Measurements from ENCODE around the gene PLPP3.
"Not testable (repeated sequence)": the region's sequence is repeated elsewhere in the genome, so short reads cannot be mapped to it uniquely, and the experiment has no call there.

Gene PLPP3

DNA sequence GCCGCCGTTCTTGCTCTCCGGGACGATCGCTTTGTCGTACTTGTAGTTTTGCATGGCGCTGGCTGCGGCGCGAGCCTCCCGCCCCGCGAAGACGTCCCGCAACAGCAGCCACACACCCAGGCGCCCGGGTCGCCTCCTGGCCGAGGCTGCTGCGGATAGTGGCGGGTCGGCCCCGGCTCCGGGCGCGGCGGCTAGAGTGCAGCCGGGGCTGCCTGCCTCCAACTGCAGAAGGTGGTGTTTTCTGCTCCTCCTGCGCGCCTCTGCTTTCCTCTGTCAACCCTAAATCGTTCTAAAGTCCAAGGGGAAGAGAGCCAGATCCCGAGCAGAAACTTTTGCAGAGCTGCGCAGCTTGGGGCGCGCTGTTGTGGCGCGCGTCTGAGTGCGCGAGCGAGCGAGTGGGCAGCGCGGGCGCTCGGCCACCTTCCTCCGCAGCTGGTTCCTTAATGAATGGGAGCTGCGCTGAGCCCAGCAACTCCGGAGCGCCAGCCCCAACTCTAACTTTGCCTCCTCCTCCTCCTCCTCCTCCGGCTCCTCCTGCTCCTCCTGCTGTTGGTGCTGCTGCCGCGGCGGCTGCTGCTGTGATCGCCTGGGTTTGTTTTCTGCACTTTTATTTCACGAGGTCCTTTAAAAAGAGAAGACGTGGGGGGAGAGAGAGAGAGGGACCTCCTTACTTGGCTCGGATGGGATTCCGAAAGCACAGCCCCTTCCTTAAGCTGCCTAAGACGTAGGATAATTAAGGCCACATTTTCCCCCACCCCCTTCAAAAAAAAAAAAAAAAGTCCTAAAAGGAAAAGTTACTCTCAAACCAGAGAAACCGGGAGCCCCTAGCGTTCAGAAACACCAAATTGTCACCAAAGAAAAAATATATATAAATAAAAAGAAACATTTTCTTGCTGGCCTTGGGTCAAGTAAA lies at the start of gene PLPP3:
TSS of gene PLPP3 (minus strand) at position 601 of the 913 bp plus-strand sequence. CDS start at position 54, 547 bp downstream.
- H3K27me3 ChIP-seq (ENCODE audit: control insufficient read depth, insufficient read depth, low read length), result no peaks in the 10 kb centered on the region
- no peak within 1 kb of the TSS for H3K27ac ChIP-seq (ENCODE audit: low read length)
- peak within 1 kb of the TSS; percentile 83 for H3K9ac ChIP-seq (ENCODE audit: low read length)
- H3K9me3 ChIP-seq (ENCODE audit: control insufficient read depth, low read depth, low read length), result no peaks in the 10 kb centered on the region
- H3K36me3 ChIP-seq (ENCODE audit: control insufficient read depth, low read depth, low read length), result no peaks in the 10 kb centered on the region
- H3K4me3 ChIP-seq (ENCODE audit: low read length), result peak within 1 kb of the TSS; percentile 90
- H3K4me1 ChIP-seq (ENCODE audit: control insufficient read depth, low read depth, low read length), result peaks cover 36% of the 10 kb centered on the region

GRCh38 chr1:56627636-56628039 lies 48.3 kb upstream of the PLPP3 start:
- Histone ChIP-seq H3K4me1 (ENCODE audit: control insufficient read depth, low read depth, low read length) (peaks cover 7% of the 10 kb centered on the region), H3K4me3 (ENCODE audit: low read length) (no peak overlapping the region), H3K9ac (ENCODE audit: low read length) (no peak overlapping the region), H3K9me3 (ENCODE audit: control insufficient read depth, low read depth, low read length) (no peaks in the 10 kb centered on the region), H3K27me3 (ENCODE audit: control insufficient read depth, insufficient read depth, low read length) (no peaks in the 10 kb centered on the region), H3K27ac (ENCODE audit: low read length) (no peak overlapping the region), H3K36me3 (ENCODE audit: control insufficient read depth, low read depth, low read length) (no peaks in the 10 kb centered on the region)

DNA sequence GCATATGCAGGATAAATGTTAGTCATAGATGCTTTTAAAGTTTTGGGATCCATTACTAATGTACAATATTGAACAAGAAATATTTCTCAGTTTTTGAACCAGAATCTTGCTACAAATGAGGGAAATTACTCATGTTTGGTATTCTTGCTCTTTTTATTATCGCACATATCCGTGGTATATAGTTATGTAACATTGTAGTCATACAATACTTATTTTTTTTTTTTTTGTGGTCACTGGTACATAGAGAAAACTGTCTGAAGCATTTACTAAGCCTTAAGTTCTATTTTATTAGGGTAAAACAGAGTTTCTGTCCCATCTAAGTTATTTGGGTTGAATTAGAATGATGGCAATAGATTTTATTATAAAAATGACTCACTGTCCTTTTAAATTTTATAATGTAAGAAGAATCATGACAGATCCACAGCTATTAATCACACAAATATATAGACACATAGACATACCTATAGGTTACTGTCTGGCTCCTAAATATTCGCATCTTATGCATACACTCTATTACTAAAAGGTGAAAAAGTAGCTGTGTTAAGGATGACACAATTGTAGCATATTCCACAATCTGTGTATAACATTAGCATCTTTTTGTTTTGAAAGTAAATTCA lies 47.8 kb upstream of the PLPP3 start:
- Histone ChIP-seq H3K27ac (ENCODE audit: low read length) (no peak overlapping the region), H3K4me3 (ENCODE audit: low read length) (no peak overlapping the region), H3K4me1 (ENCODE audit: control insufficient read depth, low read depth, low read length) (peaks cover 7% of the 10 kb centered on the region), H3K9me3 (ENCODE audit: control insufficient read depth, low read depth, low read length) (no peaks in the 10 kb centered on the region), H3K36me3 (ENCODE audit: control insufficient read depth, low read depth, low read length) (no peaks in the 10 kb centered on the region), H3K27me3 (ENCODE audit: control insufficient read depth, insufficient read depth, low read length) (no peaks in the 10 kb centered on the region), H3K9ac (ENCODE audit: low read length) (no peak overlapping the region)

GRCh38 chr1:56626546-56626945 lies 47.2 kb upstream of the PLPP3 start:
- Histone ChIP-seq H3K4me3 (ENCODE audit: low read length) (no peak overlapping the region), H3K27me3 (ENCODE audit: control insufficient read depth, insufficient read depth, low read length) (no peaks in the 10 kb centered on the region), H3K27ac (ENCODE audit: low read length) (no peak overlapping the region), H3K36me3 (ENCODE audit: control insufficient read depth, low read depth, low read length) (no peaks in the 10 kb centered on the region), H3K9me3 (ENCODE audit: control insufficient read depth, low read depth, low read length) (no peaks in the 10 kb centered on the region), H3K4me1 (ENCODE audit: control insufficient read depth, low read depth, low read length) (peaks cover 7% of the 10 kb centered on the region), H3K9ac (ENCODE audit: low read length) (no peak overlapping the region)

- Histone ChIP-seq H3K27ac (ENCODE audit: low read length) (no peak overlapping the region), H3K27me3 (ENCODE audit: control insufficient read depth, insufficient read depth, low read length) (no peaks in the 10 kb centered on the region), H3K36me3 (ENCODE audit: control insufficient read depth, low read depth, low read length) (no peaks in the 10 kb centered on the region), H3K4me3 (ENCODE audit: low read length) (no peak overlapping the region), H3K9ac (ENCODE audit: low read length) (no peak overlapping the region), H3K9me3 (ENCODE audit: control insufficient read depth, low read depth, low read length) (no peaks in the 10 kb centered on the region), H3K4me1 (ENCODE audit: control insufficient read depth, low read depth, low read length) (peaks cover 7% of the 10 kb centered on the region)
Measured at GRCh38 chr1:56625819-56626440, 46.6 kb upstream of the PLPP3 start.

- H3K27ac ChIP-seq (ENCODE audit: low read length), result no peak overlapping the region
- no peaks in the 10 kb centered on the region for H3K27me3 ChIP-seq (ENCODE audit: control insufficient read depth, insufficient read depth, low read length)
- no peaks in the 10 kb centered on the region for H3K4me1 ChIP-seq (ENCODE audit: control insufficient read depth, low read depth, low read length)
- no peaks in the 10 kb centered on the region for H3K36me3 ChIP-seq (ENCODE audit: control insufficient read depth, low read depth, low read length)
- no peak overlapping the region for H3K9ac ChIP-seq (ENCODE audit: low read length)
- no peaks in the 10 kb centered on the region for H3K9me3 ChIP-seq (ENCODE audit: control insufficient read depth, low read depth, low read length)
- no peak overlapping the region for H3K4me3 ChIP-seq (ENCODE audit: low read length)
Measured at GRCh38 chr1:56617141-56617540, 37.8 kb upstream of the PLPP3 start.

- H3K4me1 ChIP-seq (ENCODE audit: control insufficient read depth, low read depth, low read length); H3K9ac ChIP-seq (ENCODE audit: low read length); H3K9me3 ChIP-seq (ENCODE audit: control insufficient read depth, low read depth, low read length); H3K36me3 ChIP-seq (ENCODE audit: control insufficient read depth, low read depth, low read length); H3K27ac ChIP-seq (ENCODE audit: low read length); H3K27me3 ChIP-seq (ENCODE audit: control insufficient read depth, insufficient read depth, low read length); H3K4me3 ChIP-seq (ENCODE audit: low read length): not testable (repeated sequence)
Measured at GRCh38 chr1:56610770-56611169, 31.4 kb upstream of the PLPP3 start.

DNA sequence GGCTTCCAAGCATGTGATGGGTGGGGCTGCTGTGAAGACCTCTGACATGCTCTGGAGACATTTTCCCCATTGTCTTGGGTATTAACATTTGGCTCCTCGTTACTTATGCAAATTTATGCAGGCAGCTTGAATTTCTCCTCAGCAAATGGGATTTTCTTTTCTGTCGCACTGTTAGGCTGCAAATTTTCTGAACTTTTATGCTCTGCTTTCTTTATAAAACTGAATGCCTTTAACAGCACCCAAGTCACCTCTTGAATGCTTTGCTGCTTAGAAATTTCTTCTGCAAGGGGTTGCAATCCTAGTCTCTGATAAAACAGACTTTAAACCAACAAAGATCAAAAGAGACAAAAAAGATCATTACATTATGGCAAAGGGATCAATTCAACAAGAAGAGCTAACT lies 30.7 kb upstream of the PLPP3 start:
- H3K27me3 ChIP-seq (ENCODE audit: control insufficient read depth, insufficient read depth, low read length); H3K4me3 ChIP-seq (ENCODE audit: low read length); H3K36me3 ChIP-seq (ENCODE audit: control insufficient read depth, low read depth, low read length); H3K4me1 ChIP-seq (ENCODE audit: control insufficient read depth, low read depth, low read length); H3K9ac ChIP-seq (ENCODE audit: low read length); H3K9me3 ChIP-seq (ENCODE audit: control insufficient read depth, low read depth, low read length); H3K27ac ChIP-seq (ENCODE audit: low read length): not testable (repeated sequence)

DNA sequence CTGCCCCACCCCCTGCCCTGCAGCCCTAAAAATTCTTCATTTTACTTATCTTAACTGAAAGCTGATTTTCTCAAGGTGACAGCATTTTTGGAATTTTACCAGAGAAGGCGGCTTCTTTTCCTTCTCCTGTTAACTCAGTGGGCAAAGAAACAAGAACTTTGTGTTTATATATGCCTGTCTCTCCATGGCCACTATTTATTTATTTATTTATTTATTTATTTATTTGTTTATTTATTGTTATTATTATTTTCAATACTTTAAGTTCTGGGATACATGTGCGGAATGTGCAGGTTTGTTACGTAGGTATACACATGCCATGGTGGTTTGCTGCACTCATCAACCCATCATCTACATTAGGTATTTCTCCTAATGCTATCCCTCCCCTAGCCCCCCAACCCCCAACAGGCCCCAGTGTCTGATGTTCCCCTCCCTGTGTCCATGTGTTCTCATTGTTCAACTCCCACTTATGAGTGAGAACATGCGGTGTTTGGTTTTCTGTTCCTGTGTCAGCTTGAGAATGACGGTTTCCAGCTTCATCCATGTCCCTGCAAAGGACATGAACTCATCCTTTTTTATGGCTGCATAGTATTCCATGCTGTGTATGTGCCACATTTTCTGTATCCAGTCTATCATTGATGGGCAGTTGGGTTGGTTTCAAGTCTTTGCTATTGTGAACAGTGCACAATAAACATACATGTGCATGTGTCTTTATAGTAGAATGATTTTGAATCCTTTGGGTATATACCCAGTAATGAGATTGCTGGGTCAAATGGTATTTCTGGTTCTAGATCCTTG lies 16.2 kb upstream of the PLPP3 start:
- H3K36me3 ChIP-seq (ENCODE audit: control insufficient read depth, low read depth, low read length); H3K9me3 ChIP-seq (ENCODE audit: control insufficient read depth, low read depth, low read length); H3K9ac ChIP-seq (ENCODE audit: low read length); H3K4me3 ChIP-seq (ENCODE audit: low read length); H3K27ac ChIP-seq (ENCODE audit: low read length); H3K27me3 ChIP-seq (ENCODE audit: control insufficient read depth, insufficient read depth, low read length); H3K4me1 ChIP-seq (ENCODE audit: control insufficient read depth, low read depth, low read length): not testable (repeated sequence)

GRCh38 chr1:56591909-56592308 lies 12.5 kb upstream of the PLPP3 start:
- no peak overlapping the region for H3K4me3 ChIP-seq (ENCODE audit: low read length)
- no peaks in the 10 kb centered on the region for H3K36me3 ChIP-seq (ENCODE audit: control insufficient read depth, low read depth, low read length)
- no peak overlapping the region for H3K9ac ChIP-seq (ENCODE audit: low read length)

GRCh38 chr1:56590520-56591011 lies 11.2 kb upstream of the PLPP3 start:
- H3K4me3 ChIP-seq (ENCODE audit: low read length), result no peak overlapping the region
- no peaks in the 10 kb centered on the region for H3K27me3 ChIP-seq (ENCODE audit: control insufficient read depth, insufficient read depth, low read length)
- no peaks in the 10 kb centered on the region for H3K4me1 ChIP-seq (ENCODE audit: control insufficient read depth, low read depth, low read length)
- H3K27ac ChIP-seq (ENCODE audit: low read length), result no peak overlapping the region
- H3K9me3 ChIP-seq (ENCODE audit: control insufficient read depth, low read depth, low read length), result no peaks in the 10 kb centered on the region
- no peak overlapping the region for H3K9ac ChIP-seq (ENCODE audit: low read length)
- no peaks in the 10 kb centered on the region for H3K36me3 ChIP-seq (ENCODE audit: control insufficient read depth, low read depth, low read length)

More at GRCh38 chr1:56591909-56592308, 12.5 kb upstream of the PLPP3 start:
- Histone ChIP-seq H3K27me3 (ENCODE audit: control insufficient read depth, insufficient read depth, low read length) (no peaks in the 10 kb centered on the region), H3K4me1 (ENCODE audit: control insufficient read depth, low read depth, low read length) (no peaks in the 10 kb centered on the region), H3K27ac (ENCODE audit: low read length) (no peak overlapping the region), H3K9me3 (ENCODE audit: control insufficient read depth, low read depth, low read length) (no peaks in the 10 kb centered on the region)
